Measurements from ENCODE around the gene FKBP10. TPM values are rescaled to one million over a fixed set of nuclear protein-coding genes. Genes with fewer than 3 reads are reported as not detected.

The FKBP10 gene
- total and polyA plus RNA-seq, 9 of the 15 experiments (the other 6 are each of a cell fraction or from before 2014, with no cell fraction given) = 0.03 to 3.0 (median 1.4) TPM; not detected in 1

DNA sequence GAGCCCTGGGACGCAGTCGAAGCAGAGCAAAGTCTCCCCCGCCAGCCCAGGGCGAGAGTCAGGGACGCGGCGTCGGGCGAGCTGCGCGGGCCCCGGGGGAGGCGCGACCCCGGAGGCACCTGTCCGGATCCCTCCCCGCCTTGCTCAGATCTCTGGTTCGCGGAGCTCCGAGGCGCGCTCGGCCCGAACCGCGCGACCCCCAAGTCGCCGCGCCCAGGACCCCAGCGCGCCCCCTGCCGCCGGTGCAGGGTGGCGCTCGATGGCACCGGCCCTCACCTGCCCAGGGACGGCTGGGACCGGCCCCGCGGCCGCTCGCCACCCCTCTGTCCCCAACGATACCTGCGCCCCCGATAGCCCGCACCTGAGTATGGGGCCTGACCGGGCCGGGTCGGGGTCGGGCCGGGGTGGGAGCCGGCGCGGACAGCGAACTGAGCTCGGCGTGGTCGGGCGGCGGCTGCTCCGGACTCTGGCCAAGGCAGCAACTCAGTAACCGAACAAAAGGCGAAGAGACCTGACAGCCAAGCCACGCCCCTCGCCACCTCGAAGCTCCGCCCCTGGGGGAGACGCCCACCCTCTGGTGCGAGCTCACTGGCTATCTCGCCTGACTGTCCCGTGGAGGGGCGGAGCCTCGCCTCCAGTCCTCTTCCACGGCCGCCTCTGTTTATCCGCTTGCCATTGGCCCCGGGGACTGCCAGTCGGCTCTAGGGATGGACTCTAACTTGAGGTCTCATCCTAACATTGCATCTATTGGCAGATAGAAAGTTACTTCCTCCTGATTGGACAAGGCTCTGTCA lies 26.4 kb upstream of the FKBP10 start, which contains the start of gene JUP (continued):
- TF ChIP-seq ZBTB7A (IDR thresholded peaks at IDR 0.05; ENCODE audit: borderline replicate concordance, control insufficient read depth, low read depth, low read length) = peak; percentile 98
- no peak for TF ChIP-seq MAFG (tag; conservative IDR thresholded peaks at IDR 0.05)
- TF ChIP-seq, protein P1, sequence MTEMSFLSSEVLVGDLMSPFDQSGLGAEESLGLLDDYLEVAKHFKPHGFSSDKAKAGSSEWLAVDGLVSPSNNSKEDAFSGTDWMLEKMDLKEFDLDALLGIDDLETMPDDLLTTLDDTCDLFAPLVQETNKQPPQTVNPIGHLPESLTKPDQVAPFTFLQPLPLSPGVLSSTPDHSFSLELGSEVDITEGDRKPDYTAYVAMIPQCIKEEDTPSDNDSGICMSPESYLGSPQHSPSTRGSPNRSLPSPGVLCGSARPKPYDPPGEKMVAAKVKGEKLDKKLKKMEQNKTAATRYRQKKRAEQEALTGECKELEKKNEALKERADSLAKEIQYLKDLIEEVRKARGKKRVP (CRISPR knock-in tag; IDR thresholded peaks at IDR 0.05) = no peak
- peak; percentile 75 for TF ChIP-seq SMAD4 (CRISPR knock-in tag; conservative IDR thresholded peaks at IDR 0.05)
- no peak for TF ChIP-seq ZNF561 (CRISPR knock-in tag; conservative IDR thresholded peaks at IDR 0.05)
- no peak for TF ChIP-seq ZNF316 (IDR thresholded peaks at IDR 0.05)
- TF ChIP-seq BHLHE40 (IDR thresholded peaks at IDR 0.05; ENCODE audit: low read length) = peak; percentile 54; the same call in 1 of the 2 replicates
- TF ChIP-seq MYNN (IDR thresholded peaks at IDR 0.05) = 0 out of 2 replicates have a peak, but pooled peaks have one; percentile 1
- no peak for TF ChIP-seq MYNN (CRISPR knock-in tag; IDR thresholded peaks at IDR 0.05)
- TF ChIP-seq ZNF121 (CRISPR knock-in tag; conservative IDR thresholded peaks at IDR 0.05) = peak; percentile 86
- TF ChIP-seq, protein P2, sequence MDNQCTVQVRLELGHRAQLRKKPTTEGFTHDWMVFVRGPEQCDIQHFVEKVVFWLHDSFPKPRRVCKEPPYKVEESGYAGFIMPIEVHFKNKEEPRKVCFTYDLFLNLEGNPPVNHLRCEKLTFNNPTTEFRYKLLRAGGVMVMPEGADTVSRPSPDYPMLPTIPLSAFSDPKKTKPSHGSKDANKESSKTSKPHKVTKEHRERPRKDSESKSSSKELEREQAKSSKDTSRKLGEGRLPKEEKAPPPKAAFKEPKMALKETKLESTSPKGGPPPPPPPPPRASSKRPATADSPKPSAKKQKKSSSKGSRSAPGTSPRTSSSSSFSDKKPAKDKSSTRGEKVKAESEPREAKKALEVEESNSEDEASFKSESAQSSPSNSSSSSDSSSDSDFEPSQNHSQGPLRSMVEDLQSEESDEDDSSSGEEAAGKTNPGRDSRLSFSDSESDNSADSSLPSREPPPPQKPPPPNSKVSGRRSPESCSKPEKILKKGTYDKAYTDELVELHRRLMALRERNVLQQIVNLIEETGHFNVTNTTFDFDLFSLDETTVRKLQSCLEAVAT (IDR thresholded peaks at IDR 0.05) = peak in 1 of 2 experiments; percentile 89; a peak in 2 of 4 replicates
- TF ChIP-seq NFIC (IDR thresholded peaks at IDR 0.05) = peak; percentile 52
- peak; percentile 72 for TF ChIP-seq FIP1L1 (IDR thresholded peaks at IDR 0.05; ENCODE audit: low read depth, low read length, poor library complexity, severe bottlenecking)
- TF ChIP-seq ZBTB17 (CRISPR knock-in tag; IDR thresholded peaks at IDR 0.05) = peak; percentile 74
- TF ChIP-seq, protein P3, sequence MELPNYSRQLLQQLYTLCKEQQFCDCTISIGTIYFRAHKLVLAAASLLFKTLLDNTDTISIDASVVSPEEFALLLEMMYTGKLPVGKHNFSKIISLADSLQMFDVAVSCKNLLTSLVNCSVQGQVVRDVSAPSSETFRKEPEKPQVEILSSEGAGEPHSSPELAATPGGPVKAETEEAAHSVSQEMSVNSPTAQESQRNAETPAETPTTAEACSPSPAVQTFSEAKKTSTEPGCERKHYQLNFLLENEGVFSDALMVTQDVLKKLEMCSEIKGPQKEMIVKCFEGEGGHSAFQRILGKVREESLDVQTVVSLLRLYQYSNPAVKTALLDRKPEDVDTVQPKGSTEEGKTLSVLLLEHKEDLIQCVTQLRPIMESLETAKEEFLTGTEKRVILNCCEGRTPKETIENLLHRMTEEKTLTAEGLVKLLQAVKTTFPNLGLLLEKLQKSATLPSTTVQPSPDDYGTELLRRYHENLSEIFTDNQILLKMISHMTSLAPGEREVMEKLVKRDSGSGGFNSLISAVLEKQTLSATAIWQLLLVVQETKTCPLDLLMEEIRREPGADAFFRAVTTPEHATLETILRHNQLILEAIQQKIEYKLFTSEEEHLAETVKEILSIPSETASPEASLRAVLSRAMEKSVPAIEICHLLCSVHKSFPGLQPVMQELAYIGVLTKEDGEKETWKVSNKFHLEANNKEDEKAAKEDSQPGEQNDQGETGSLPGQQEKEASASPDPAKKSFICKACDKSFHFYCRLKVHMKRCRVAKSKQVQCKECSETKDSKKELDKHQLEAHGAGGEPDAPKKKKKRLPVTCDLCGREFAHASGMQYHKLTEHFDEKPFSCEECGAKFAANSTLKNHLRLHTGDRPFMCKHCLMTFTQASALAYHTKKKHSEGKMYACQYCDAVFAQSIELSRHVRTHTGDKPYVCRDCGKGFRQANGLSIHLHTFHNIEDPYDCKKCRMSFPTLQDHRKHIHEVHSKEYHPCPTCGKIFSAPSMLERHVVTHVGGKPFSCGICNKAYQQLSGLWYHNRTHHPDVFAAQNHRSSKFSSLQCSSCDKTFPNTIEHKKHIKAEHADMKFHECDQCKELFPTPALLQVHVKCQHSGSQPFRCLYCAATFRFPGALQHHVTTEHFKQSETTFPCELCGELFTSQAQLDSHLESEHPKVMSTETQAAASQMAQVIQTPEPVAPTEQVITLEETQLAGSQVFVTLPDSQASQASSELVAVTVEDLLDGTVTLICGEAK (IDR thresholded peaks at IDR 0.05) = peak; percentile 10; the same call in 1 of the 2 replicates
- TF ChIP-seq, protein P3 (CRISPR knock-in tag; IDR thresholded peaks at IDR 0.05) = no peak
- TF ChIP-seq KDM5B (IDR thresholded peaks at IDR 0.05; ENCODE audit: insufficient replicate concordance, low read depth, low read length) = peak; percentile 81

Measured in K562 (cell line).